Endothelial cell of umbilical vein (primary cell): Measurements from ENCODE around the gene PSMG2. TPM values are rescaled to one million over a fixed set of nuclear protein-coding genes. Genes with fewer than 3 reads are reported as not detected.

ENCODE experiments used
- BruUV-seq: library from RNA; stranded (reverse); fragments of 400-500 nt; replicated peaks from 2 replicates; lab custom pipeline; 2021; lab: Mats Ljungman, UMichigan
- CTCF ChIA-PET: fragments of 300-600, 350-600 bp; sonication (Branson Sonifier 250); formaldehyde crosslinking; loops from one replicate; lab custom pipeline; 2021; ENCODE audit warnings: antibody characterized with exemption, inconsistent platforms; lab: Charles Lee
- POLR2A ChIA-PET: fragments of 300-600, 350-600 bp; sonication (Branson Sonifier 250); formaldehyde crosslinking; loops from one replicate; lab custom pipeline; 2021; ENCODE audit warnings: antibody characterized with exemption, inconsistent platforms; lab: Charles Lee
- DNase-seq: peaks from one replicate; pipeline ENCODE4 v3.0.0-alpha.2; 2011; ENCODE audit warnings: low read depth, low spot score
- FAIRE-seq: peaks from 2 replicates; lab custom pipeline; 2011; peaks lifted over from hg19 to GRCh38; lab: Jason Lieb, UNC
- H2AFZ ChIP-seq: 2 replicates; pipeline ENCODE4 v1.6.0; 2012; ENCODE audit warnings: low read depth, low read length, control low read depth, inconsistent platforms
- H3K27ac ChIP-seq: 2 replicates; pipeline ENCODE4 v1.5.1; 2011; ENCODE audit warnings: low read depth, mild to moderate bottlenecking, control low read depth, low read length, moderate library complexity; ENCODE audit not compliant: insufficient read depth
- H3K27me3 ChIP-seq, 2 experiments: 2 replicates each; pipeline versions ENCODE4 v1.6.0 to v1.6.1; 2011; ENCODE audit warnings: low read length in 2 of 2, mixed read lengths in 1 of 2; ENCODE audit not compliant: control insufficient read depth in 2 of 2, insufficient read depth in 2 of 2
- H3K36me3 ChIP-seq, 2 experiments: 2 replicates in 1 of 2; 3 replicates in 1 of 2; pipeline ENCODE4 v1.5.1; 2011; ENCODE audit warnings: low read length in 2 of 2, mild to moderate bottlenecking in 1 of 2, moderate library complexity in 1 of 2; ENCODE audit not compliant: control insufficient read depth in 2 of 2, insufficient read depth in 2 of 2; ENCODE audit errors: extremely low read depth in 1 of 2
- H3K4me1 ChIP-seq: 3 replicates; pipeline ENCODE4 v1.5.1; 2011; ENCODE audit warnings: mild to moderate bottlenecking, low read length; ENCODE audit not compliant: control insufficient read depth, insufficient read depth; ENCODE audit errors: extremely low read depth
- H3K4me2 ChIP-seq: 2 replicates; pipeline ENCODE4 v1.6.1; 2011; ENCODE audit warnings: low read length, control low read depth, mixed read lengths; ENCODE audit not compliant: insufficient read depth
- H3K4me3 ChIP-seq, 3 experiments: fragments of 200-600 bp in 1 of 3; sonication (generic), shearing (Covaris generic) in 1 of 3; replicated peaks in 1 of 3; 2 replicates each; pipeline ENCODE4 v1.5.1; 2011 to 2016; ENCODE audit warnings: control low read depth in 3 of 3, low read length in 3 of 3, mild to moderate bottlenecking in 2 of 3, inconsistent platforms in 1 of 3, low read depth in 1 of 3, moderate library complexity in 1 of 3; ENCODE audit not compliant: insufficient read depth in 1 of 3
- H3K79me2 ChIP-seq: 2 replicates; pipeline ENCODE4 v1.6.0; 2012; ENCODE audit warnings: low read length, inconsistent platforms; ENCODE audit not compliant: control insufficient read depth, insufficient read depth
- H3K9ac ChIP-seq: replicated peaks from 2 replicates; pipeline ENCODE3; 2011; ENCODE audit warnings: low read length, control low read depth; ENCODE audit not compliant: insufficient read depth; ENCODE audit errors: extremely low read depth
- H3K9me1 ChIP-seq: replicated peaks from 3 replicates; pipeline ENCODE4 v1.6.0; 2011; ENCODE audit warnings: mild to moderate bottlenecking, low read length; ENCODE audit not compliant: control insufficient read depth, insufficient read depth; ENCODE audit errors: extremely low read depth
- H3K9me3 ChIP-seq: replicated peaks from 2 replicates; pipeline ENCODE4 v1.5.1; 2012; ENCODE audit warnings: low read length, inconsistent platforms; ENCODE audit not compliant: control insufficient read depth, insufficient read depth
- H4K20me1 ChIP-seq: replicated peaks from 2 replicates; pipeline ENCODE3; 2011; ENCODE audit warnings: mild to moderate bottlenecking, low read length; ENCODE audit not compliant: control insufficient read depth, insufficient read depth; ENCODE audit errors: extremely low read depth
- CTCF ChIP-seq, 2 donors: IDR thresholded peaks; 1 replicate in 1 of 2; 2 replicates in 1 of 2; pipeline ENCODE4 v1.5.1; 2011; ENCODE audit warnings: low read length in 2 of 2, mild to moderate bottlenecking in 2 of 2, moderate library complexity in 2 of 2, control low read depth in 1 of 2, inconsistent platforms in 1 of 2, low read depth in 1 of 2; ENCODE audit not compliant: insufficient read depth in 1 of 2; ENCODE audit errors: extremely low read depth in 1 of 2
- EZH2 ChIP-seq: IDR thresholded peaks from 2 replicates; pipeline ENCODE4 v1.6.1; 2012; ENCODE audit warnings: borderline replicate concordance, low read depth, mild to moderate bottlenecking, moderate library complexity, low read length, inconsistent platforms; ENCODE audit not compliant: severe bottlenecking
- FOS ChIP-seq: IDR thresholded peaks from 2 replicates; pipeline ENCODE4 v1.6.1; 2011; ENCODE audit warnings: mild to moderate bottlenecking, low read length, moderate library complexity, borderline replicate concordance; ENCODE audit not compliant: insufficient read depth
- GATA2 ChIP-seq: IDR thresholded peaks from 2 replicates; pipeline ENCODE4 v1.7.0; 2011; ENCODE audit warnings: low read depth, mild to moderate bottlenecking, moderate library complexity, mixed read lengths, low read length; ENCODE audit not compliant: insufficient read length, insufficient read depth
- JUN ChIP-seq: IDR thresholded peaks from 2 replicates; pipeline ENCODE4 v1.6.1; 2011; ENCODE audit warnings: borderline replicate concordance, low read depth; ENCODE audit not compliant: insufficient read length, insufficient read depth
- MAX ChIP-seq: IDR thresholded peaks from 2 replicates; pipeline ENCODE4 v1.6.1; 2011; ENCODE audit not compliant: insufficient read depth, insufficient read length
- MYC ChIP-seq: IDR thresholded peaks from one replicate; pipeline ENCODE4 v1.6.1; 2011; ENCODE audit warnings: mild to moderate bottlenecking, low read depth, low read length
- POLR2A ChIP-seq: IDR thresholded peaks from 2 replicates; pipeline ENCODE4 v1.6.1; 2012; ENCODE audit warnings: low read depth, mild to moderate bottlenecking, control low read depth, low read length
- POLR2AphosphoS5 ChIP-seq: IDR thresholded peaks from 2 replicates; pipeline ENCODE4 v1.6.1; 2012; ENCODE audit warnings: low read depth, mild to moderate bottlenecking, control low read depth, low read length, moderate library complexity; ENCODE audit not compliant: insufficient read depth
- dilution Hi-C: fragments of 300-500 bp; cut with MboI; formaldehyde crosslinking; loops from one replicate; pipeline ENCODE4 v1.15.0; 2019; ENCODE audit warnings: low sequenced_read_pairs; ENCODE audit not compliant: extremely low pct_ligation_motif_present
- intact Hi-C: fragments of 100-400 bp; cut with micrococcal nuclease; formaldehyde crosslinking; loops from one replicate; pipeline ENCODE4 v1.10.0; 2022
- polyA plus RNA-seq, 4 experiments: library from polyadenylated mRNA; depleted of rRNA in 3 of 4; stranded (reverse) in 3 of 4; unstranded in 1 of 4; fragments of >200 nt; gene quantifications; 2 replicates each; pipeline versions ENCODE4 v1.2.1 to v1.2.3, GENCODE V29; 2011 to 2012; ENCODE audit warnings: missing spikeins in 1 of 4
- total RNA-seq: library from RNA; stranded (reverse); gene quantifications from 2 replicates; pipeline ENCODE4 v1.2.3, GENCODE V29; 2021

The PSMG2 gene
- total and polyA plus RNA-seq, 2 donors (not counting 3 experiments of a cell fraction or from before 2014, with no cell fraction given): 42.0 to 71.0 TPM

- H3K27me3 ChIP-seq: no peaks in the 10 kb centered on the region
- peak overlapping the region; percentile 43 for H3K9ac ChIP-seq
- DNase-seq (peak; percentile 93), FAIRE-seq (peak; percentile 77)
- BruUV-seq: no TSS peak
- H3K4me2 ChIP-seq: peak overlapping the region; percentile 73
- H3K9me3 ChIP-seq: no peaks in the 10 kb centered on the region
- no peak overlapping the region for H2AFZ ChIP-seq
- H3K4me1 ChIP-seq: peaks cover 35% of the 10 kb centered on the region
- H3K9me1 ChIP-seq: no peaks in the 10 kb centered on the region
- no peak overlapping the region for H3K4me3 ChIP-seq
- dilution Hi-C loops (no loop called here), intact Hi-C loops (loop anchor here (1.0 to 10.0 kb wide), 7 partner anchors 42 to 375 kb away; partner anchors contain the start of genes AFG3L2 and CEP76)
- ChIA-PET CTCF (interaction anchor here (0.6 to 5.4 kb wide), 11 partner anchors 10 to 332 kb away, joined by 3 to 65 read pairs (median 4); partner anchors contain the start of gene CEP76), POLR2A (interaction anchor here (0.7 kb wide), 1 partner anchor 206 kb away, joined by 4 read pairs; no protein-coding TSS in a partner anchor)
- H3K27ac ChIP-seq: peak overlapping the region; percentile 90
- no peaks in the 10 kb centered on the region for H4K20me1 ChIP-seq
- no peaks in the 10 kb centered on the region for H3K36me3 ChIP-seq
- TF ChIP-seq MAX (no peak), MYC (no peak), EZH2 (no peak), POLR2AphosphoS5 (peak; percentile 40), POLR2A (peak; percentile 47), GATA2 (peak; percentile 74), JUN (peak; percentile 89), CTCF (IDR thresholded peaks at IDR 0.05; ENCODE audit: extremely low read depth in 1 of 2, insufficient read depth in 1 of 2, low read depth in 1 of 2, low read length in 2 of 2) (peak; percentile 74 to 76), FOS (peak; percentile 44)
- H3K79me2 ChIP-seq: peaks cover 26% of the 10 kb centered on the region
Measured at GRCh38 chr18:12659904-12660605, 42.8 kb upstream of the PSMG2 start.
